Liver (tissue), 2 donors: ENCODE measurements around the gene TLR7.

Experiments
- REST ChIP-seq: IDR thresholded peaks from 2 replicates; pipeline ENCODE4 v1.6.1; 2016; ENCODE audit warnings: antibody characterized with exemption, mild to moderate bottlenecking
- TAF1 ChIP-seq: conservative IDR thresholded peaks from 2 replicates; pipeline ENCODE4 v1.6.1; 2016; ENCODE audit warnings: antibody characterized with exemption, mild to moderate bottlenecking
- ZBTB33 ChIP-seq: IDR thresholded peaks from 2 replicates; pipeline ENCODE4 v1.6.1; 2016; ENCODE audit warnings: antibody characterized with exemption
- donor health status: healthy.

- no peak for TF ChIP-seq TAF1
- no peak for TF ChIP-seq REST
- no peak for TF ChIP-seq ZBTB33
Observed at GRCh38 chrX:12868747-12869146, 1.9 kb downstream of the TLR7 start.
